Loucy (cell line): ENCODE measurements around the gene PKHD1.

Experiments
- H2AFZ ChIP-seq: fragments of 200-600 bp; sonication (generic); 2 replicates; pipeline ENCODE4 v1.6.0; 2016; ENCODE audit warnings: antibody characterized with exemption, mild to moderate bottlenecking, low read length, moderate library complexity
- H3F3A ChIP-seq: fragments of 200-600 bp; 2 replicates; pipeline ENCODE4 v1.6.0; 2016; ENCODE audit warnings: antibody characterized with exemption, low read depth, mild to moderate bottlenecking
- H3K27me3 ChIP-seq: fragments of 200-600 bp; sonication (generic); 2 replicates; pipeline ENCODE4 v1.6.1; 2014; ENCODE audit warnings: low read length, mild to moderate bottlenecking; ENCODE audit not compliant: insufficient read depth, poor library complexity, severe bottlenecking
- H3K36me3 ChIP-seq: fragments of 200-600 bp; sonication (generic); 2 replicates; pipeline ENCODE4 v1.6.1; 2016; ENCODE audit warnings: low read length; ENCODE audit not compliant: insufficient read depth
- H3K4me1 ChIP-seq: fragments of 200-600 bp; sonication (generic); 2 replicates; pipeline ENCODE4 v1.5.1; 2014; ENCODE audit warnings: low read length, mild to moderate bottlenecking; ENCODE audit not compliant: insufficient read depth, poor library complexity, severe bottlenecking
- H3K4me2 ChIP-seq: fragments of 200-600 bp; sonication (generic); 2 replicates; pipeline ENCODE4 v1.6.0; 2014; ENCODE audit warnings: antibody characterized with exemption, low read length, low read depth, mild to moderate bottlenecking; ENCODE audit not compliant: poor library complexity, severe bottlenecking
- H3K4me3 ChIP-seq: fragments of 200-600 bp; sonication (generic); 2 replicates; pipeline ENCODE4 v1.5.1; 2014; ENCODE audit warnings: low read length, mild to moderate bottlenecking, mixed read lengths; ENCODE audit not compliant: poor library complexity, severe bottlenecking
- H3K79me2 ChIP-seq: fragments of 200-600 bp; sonication (generic); 2 replicates; pipeline ENCODE4 v1.6.1; 2014; ENCODE audit warnings: low read length; ENCODE audit not compliant: insufficient read depth
- H3K9ac ChIP-seq: fragments of 200-600 bp; sonication (generic); 2 replicates; pipeline ENCODE4 v1.6.0; 2014; ENCODE audit warnings: mild to moderate bottlenecking, low read depth, low read length, moderate library complexity; ENCODE audit not compliant: poor library complexity, severe bottlenecking
- H3K9me2 ChIP-seq: fragments of 200-600 bp; sonication (generic); replicated peaks from 2 replicates; pipeline ENCODE4 v1.6.1; 2016; ENCODE audit warnings: low read depth, low read length, mixed read lengths
- H3K9me3 ChIP-seq: fragments of 200-600 bp; sonication (generic); 2 replicates; pipeline ENCODE4 v1.6.1; 2014; ENCODE audit warnings: mild to moderate bottlenecking, antibody characterized with exemption, low read length, low read depth; ENCODE audit not compliant: insufficient read depth
- H4K20me1 ChIP-seq: fragments of 200-600 bp; sonication (generic); 2 replicates; pipeline ENCODE4 v1.6.0; 2014; ENCODE audit warnings: antibody characterized with exemption, low read length, mild to moderate bottlenecking; ENCODE audit not compliant: insufficient read depth, poor library complexity, severe bottlenecking
- CTCF ChIP-seq: fragments of 200-600 bp; sonication (generic); conservative IDR thresholded peaks from 2 replicates; pipeline ENCODE4 v1.5.1; 2014; ENCODE audit warnings: mild to moderate bottlenecking, antibody characterized with exemption, low read length
- EZH2phosphoT487 ChIP-seq: fragments of 200-600 bp; IDR thresholded peaks from 2 replicates; pipeline ENCODE4 v1.6.1; 2018; ENCODE audit warnings: antibody characterized with exemption, mild to moderate bottlenecking, moderate library complexity, borderline replicate concordance

PKHD1 gene

GRCh38 chr6:52109171-52109571 is 21.8 kb upstream of the PKHD1 start:
- Histone ChIP-seq H3F3A (no peaks in the 10 kb centered on the region), H3K4me1 (no peaks in the 10 kb centered on the region), H3K4me2 (no peak overlapping the region), H3K27me3 (no peaks in the 10 kb centered on the region), H3K79me2 (no peaks in the 10 kb centered on the region), H3K9me2 (no peaks in the 10 kb centered on the region), H2AFZ (no peak overlapping the region), H4K20me1 (no peaks in the 10 kb centered on the region), H3K4me3 (no peak overlapping the region), H3K36me3 (no peaks in the 10 kb centered on the region), H3K9me3 (no peaks in the 10 kb centered on the region; the same call in 1 of the 2 replicates), H3K9ac (no peak overlapping the region)
- TF ChIP-seq EZH2phosphoT487 = no peak
- no peak for TF ChIP-seq CTCF

- no peaks in the 10 kb centered on the region for H3K36me3 ChIP-seq
- H3K4me1 ChIP-seq = peaks cover under 1% of the 10 kb centered on the region
- H3K4me3 ChIP-seq = no peak overlapping the region
- no peaks in the 10 kb centered on the region for H3K9me2 ChIP-seq
- H3K4me2 ChIP-seq = no peak overlapping the region
- no peak for TF ChIP-seq EZH2phosphoT487
- no peak for TF ChIP-seq CTCF
- no peaks in the 10 kb centered on the region for H3K79me2 ChIP-seq
- no peaks in the 10 kb centered on the region; the same call in 1 of the 2 replicates for H3K9me3 ChIP-seq
- H3F3A ChIP-seq = no peaks in the 10 kb centered on the region
- no peak overlapping the region for H2AFZ ChIP-seq
- no peaks in the 10 kb centered on the region for H3K27me3 ChIP-seq
- no peaks in the 10 kb centered on the region for H4K20me1 ChIP-seq
- H3K9ac ChIP-seq = no peak overlapping the region
Measured at GRCh38 chr6:52108128-52108527, 20.7 kb upstream of the PKHD1 start.

GRCh38 chr6:52106994-52107393 is 19.6 kb upstream of the PKHD1 start:
- TF ChIP-seq CTCF (no peak), EZH2phosphoT487 (no peak)
- Histone ChIP-seq H3K4me1 (peaks cover 11% of the 10 kb centered on the region), H3K4me3 (no peak overlapping the region), H3F3A (no peaks in the 10 kb centered on the region), H2AFZ (no peak overlapping the region), H3K9me2 (no peaks in the 10 kb centered on the region), H3K4me2 (no peak overlapping the region), H3K9me3 (no peaks in the 10 kb centered on the region; the same call in 1 of the 2 replicates), H3K36me3 (no peaks in the 10 kb centered on the region), H4K20me1 (no peaks in the 10 kb centered on the region), H3K9ac (no peak overlapping the region), H3K79me2 (no peaks in the 10 kb centered on the region), H3K27me3 (no peaks in the 10 kb centered on the region)
